ENCODE measurements around the gene LRRC72. TPM values are rescaled to one million over a fixed set of nuclear protein-coding genes. Genes with fewer than 3 reads are reported as not detected.
"Not testable (repeated sequence)": the region's sequence is repeated elsewhere in the genome, so short reads cannot be mapped to it uniquely, and the experiment has no call there.

The LRRC72 gene
- total and polyA plus RNA-seq, 7 experiments from 2014 or later: not detected

DNA sequence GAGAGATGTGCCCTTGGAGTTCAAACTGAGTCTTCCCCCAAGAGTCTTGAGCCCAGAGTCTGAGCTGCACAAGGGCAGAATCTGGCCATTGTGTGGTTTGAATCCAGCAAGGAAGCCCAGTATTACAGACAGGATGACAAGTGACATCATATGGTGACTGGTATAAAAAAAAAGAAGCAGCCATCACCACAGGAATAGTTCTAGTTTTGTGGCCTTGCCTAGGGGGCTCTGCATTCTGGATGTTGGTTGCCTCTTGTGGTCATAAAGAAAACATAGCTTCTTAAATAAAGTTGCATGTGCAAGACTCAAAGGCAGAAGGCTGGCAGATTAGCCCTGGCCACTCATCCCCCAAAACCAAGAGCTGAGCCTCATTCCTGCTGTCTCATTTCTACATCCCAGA lies 16.8 kb upstream of the LRRC72 start:
- DNase-seq: no peak
- Histone ChIP-seq H3K36me3 (ENCODE audit: control insufficient read depth in 2 of 3, insufficient read depth in 3 of 3, low read length in 3 of 3) (no peaks in the 10 kb centered on the region), H3K4me3 (ENCODE audit: low read length) (no peak overlapping the region), H3K4me1 (ENCODE audit: control insufficient read depth in 2 of 2, insufficient read depth in 2 of 2, low read length in 2 of 2) (no peaks in the 10 kb centered on the region), H3K27me3 (ENCODE audit: control insufficient read depth in 2 of 2, insufficient read depth in 2 of 2, low read length in 2 of 2) (no peaks in the 10 kb centered on the region), H3K9me3 (ENCODE audit: control insufficient read depth in 2 of 3, low read length in 3 of 3) (no peaks in the 10 kb centered on the region), H3K27ac (ENCODE audit: low read depth, low read length) (no peak overlapping the region)
- peaks cover 0 to 16% (median 3%) of the 10 kb centered on the region in 5 donors for H3K27me3 Mint-ChIP-seq
- POLR2A ChIA-PET: no interaction called here
- ATAC-seq: no peak
- no peaks in the 10 kb centered on the region for H3K36me3 Mint-ChIP-seq
- H3K4me1 Mint-ChIP-seq: no peaks in the 10 kb centered on the region
- intact Hi-C loops (cut with micrococcal nuclease): no loop called here
- no peak overlapping the region for H3K27ac Mint-ChIP-seq
- H3K4me3 Mint-ChIP-seq: no peak overlapping the region
- CTCF ChIA-PET: interaction anchor here (0.7 kb wide), 1 partner anchor 13 kb away, joined by 4 read pairs; no protein-coding TSS in a partner anchor
- peaks cover 0 to 6% (median 0%) of the 10 kb centered on the region in 11 donors for H3K9me3 Mint-ChIP-seq

DNA sequence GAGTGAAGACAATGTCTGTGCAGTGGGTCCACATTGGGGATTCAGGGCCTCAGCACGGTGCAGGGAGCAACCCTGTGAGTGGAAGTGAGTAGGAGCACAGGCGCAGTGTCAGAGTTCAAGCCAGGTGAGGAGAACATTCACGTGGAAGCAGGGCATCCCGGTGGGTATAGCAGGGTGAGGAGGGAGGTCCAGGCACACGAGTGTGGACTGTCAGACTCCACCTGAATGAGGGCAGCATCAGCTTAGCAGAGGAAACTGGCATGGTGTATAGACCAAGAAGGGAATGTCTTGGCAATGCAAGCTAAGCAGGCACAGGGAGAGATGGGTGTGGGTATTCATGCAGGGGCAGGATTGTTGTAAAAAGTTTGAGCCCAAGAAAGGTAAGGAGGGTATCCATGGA lies 15.3 kb upstream of the LRRC72 start:
- Mint-ChIP-seq H3K4me1 (no peaks in the 10 kb centered on the region), H3K27me3 (peaks cover 0 to 10% (median 0%) of the 10 kb centered on the region in 5 donors), H3K9me3 (peaks cover 0 to 6% (median 0%) of the 10 kb centered on the region in 11 donors), H3K27ac (no peak overlapping the region), H3K36me3 (no peaks in the 10 kb centered on the region), H3K4me3 (no peak overlapping the region)
- DNase-seq: no peak
- no peak overlapping the region for H3K27ac ChIP-seq (ENCODE audit: low read depth, low read length)
- H3K36me3 ChIP-seq (ENCODE audit: control insufficient read depth in 2 of 3, insufficient read depth in 3 of 3, low read length in 3 of 3): no peaks in the 10 kb centered on the region
- H3K9me3 ChIP-seq (ENCODE audit: control insufficient read depth in 2 of 3, low read length in 3 of 3): no peaks in the 10 kb centered on the region
- peak; percentile 16 for ATAC-seq
- H3K4me3 ChIP-seq (ENCODE audit: low read length): no peak overlapping the region
- intact Hi-C loops (cut with micrococcal nuclease): no loop called here
- H3K27me3 ChIP-seq (ENCODE audit: control insufficient read depth in 2 of 2, insufficient read depth in 2 of 2, low read length in 2 of 2): no peaks in the 10 kb centered on the region
- CTCF ChIA-PET: no interaction called here
- POLR2A ChIA-PET: no interaction called here
- no peaks in the 10 kb centered on the region for H3K4me1 ChIP-seq (ENCODE audit: control insufficient read depth in 2 of 2, insufficient read depth in 2 of 2, low read length in 2 of 2)

DNA sequence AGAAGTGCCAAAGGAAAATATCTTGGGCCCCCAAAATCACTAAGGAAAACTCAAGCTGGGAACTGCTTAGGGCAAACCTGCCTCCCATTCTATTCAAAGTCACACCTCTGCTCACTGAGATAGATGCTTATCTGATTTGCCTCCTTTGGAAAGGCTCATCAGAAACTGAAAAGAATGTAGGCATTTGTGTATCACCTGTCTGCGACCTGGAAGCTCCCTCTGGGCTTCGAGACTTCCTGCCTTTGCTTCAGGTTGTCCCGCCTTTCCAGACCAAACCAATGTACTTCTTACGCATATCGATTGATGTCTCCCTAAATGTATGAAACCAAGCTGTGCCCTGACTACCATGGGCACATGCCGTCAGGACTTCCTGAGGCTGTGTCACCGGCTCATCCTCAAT lies 14.5 kb upstream of the LRRC72 start:
- H3K36me3 Mint-ChIP-seq: no peaks in the 10 kb centered on the region
- H3K9me3 Mint-ChIP-seq: peaks cover 0 to 11% (median 0%) of the 10 kb centered on the region in 11 donors
- ATAC-seq (no peak), DNase-seq (no peak)
- peaks cover 0 to 10% (median 2%) of the 10 kb centered on the region in 5 donors for H3K27me3 Mint-ChIP-seq
- peaks cover 0 to 2% (median 0%) of the 10 kb centered on the region in 7 donors for H3K4me1 Mint-ChIP-seq
- Histone ChIP-seq H3K4me1 (ENCODE audit: control insufficient read depth in 2 of 2, insufficient read depth in 2 of 2, low read length in 2 of 2) (no peaks in the 10 kb centered on the region), H3K27ac (ENCODE audit: low read depth, low read length) (no peak overlapping the region), H3K4me3 (ENCODE audit: low read length) (no peak overlapping the region), H3K36me3 (ENCODE audit: control insufficient read depth in 2 of 3, insufficient read depth in 3 of 3, low read length in 3 of 3) (no peaks in the 10 kb centered on the region), H3K27me3 (ENCODE audit: control insufficient read depth in 2 of 2, insufficient read depth in 2 of 2, low read length in 2 of 2) (no peaks in the 10 kb centered on the region), H3K9me3 (ENCODE audit: control insufficient read depth in 2 of 3, low read length in 3 of 3) (no peaks in the 10 kb centered on the region)
- H3K4me3 Mint-ChIP-seq: no peak overlapping the region
- CTCF ChIA-PET: no interaction called here
- intact Hi-C loops (cut with micrococcal nuclease): no loop called here
- POLR2A ChIA-PET: no interaction called here
- H3K27ac Mint-ChIP-seq: no peak overlapping the region

- POLR2A ChIA-PET: interaction anchor here (0.6 kb wide), 1 partner anchor 18 kb away, joined by 4 read pairs; no protein-coding TSS in a partner anchor
- no peak for ATAC-seq
- Histone ChIP-seq H3K36me3 (ENCODE audit: control insufficient read depth in 2 of 3, insufficient read depth in 3 of 3, low read length in 3 of 3) (no peaks in the 10 kb centered on the region), H3K9me3 (ENCODE audit: control insufficient read depth in 2 of 3, low read length in 3 of 3) (no peaks in the 10 kb centered on the region), H3K4me3 (ENCODE audit: low read length) (no peak overlapping the region), H3K27me3 (ENCODE audit: control insufficient read depth in 2 of 2, insufficient read depth in 2 of 2, low read length in 2 of 2) (no peaks in the 10 kb centered on the region), H3K4me1 (ENCODE audit: control insufficient read depth in 2 of 2, insufficient read depth in 2 of 2, low read length in 2 of 2) (no peaks in the 10 kb centered on the region), H3K27ac (ENCODE audit: low read depth, low read length) (no peak overlapping the region)
- Mint-ChIP-seq H3K9me3 (peaks cover 0 to 5% (median 0%) of the 10 kb centered on the region in 11 donors), H3K4me1 (peaks cover 0 to 2% (median 0%) of the 10 kb centered on the region in 7 donors), H3K27me3 (peaks cover 0 to 5% (median 0%) of the 10 kb centered on the region in 5 donors), H3K27ac (no peak overlapping the region), H3K36me3 (no peaks in the 10 kb centered on the region), H3K4me3 (no peak overlapping the region)
- intact Hi-C loops (cut with micrococcal nuclease): no loop called here
- CTCF ChIA-PET: no interaction called here
- no peak for DNase-seq
These were observed 12.4 kb upstream of the LRRC72 start for GRCh38 chr7:16514271-16514670.

GRCh38 chr7:16514729-16515128 lies 11.9 kb upstream of the LRRC72 start:
- no peak for DNase-seq
- H3K9me3 Mint-ChIP-seq: peaks cover 0 to 5% (median 0%) of the 10 kb centered on the region in 11 donors
- Histone ChIP-seq H3K4me3 (ENCODE audit: low read length) (no peak overlapping the region), H3K9me3 (ENCODE audit: control insufficient read depth in 2 of 3, low read length in 3 of 3) (no peaks in the 10 kb centered on the region), H3K27me3 (ENCODE audit: control insufficient read depth in 2 of 2, insufficient read depth in 2 of 2, low read length in 2 of 2) (no peaks in the 10 kb centered on the region), H3K27ac (ENCODE audit: low read depth, low read length) (no peak overlapping the region), H3K4me1 (ENCODE audit: control insufficient read depth in 2 of 2, insufficient read depth in 2 of 2, low read length in 2 of 2) (no peaks in the 10 kb centered on the region), H3K36me3 (ENCODE audit: control insufficient read depth in 2 of 3, insufficient read depth in 3 of 3, low read length in 3 of 3) (no peaks in the 10 kb centered on the region)
- no peak for ATAC-seq
- peaks cover 0 to 5% (median 0%) of the 10 kb centered on the region in 5 donors for H3K27me3 Mint-ChIP-seq
- H3K36me3 Mint-ChIP-seq: no peaks in the 10 kb centered on the region
- no peak overlapping the region for H3K27ac Mint-ChIP-seq
- H3K4me3 Mint-ChIP-seq: no peak overlapping the region
- intact Hi-C loops (cut with micrococcal nuclease): no loop called here
- POLR2A ChIA-PET: interaction anchor here (0.6 kb wide), 1 partner anchor 18 kb away, joined by 4 read pairs; no protein-coding TSS in a partner anchor
- H3K4me1 Mint-ChIP-seq: peaks cover 0 to 2% (median 0%) of the 10 kb centered on the region in 7 donors
- CTCF ChIA-PET: no interaction called here

DNA sequence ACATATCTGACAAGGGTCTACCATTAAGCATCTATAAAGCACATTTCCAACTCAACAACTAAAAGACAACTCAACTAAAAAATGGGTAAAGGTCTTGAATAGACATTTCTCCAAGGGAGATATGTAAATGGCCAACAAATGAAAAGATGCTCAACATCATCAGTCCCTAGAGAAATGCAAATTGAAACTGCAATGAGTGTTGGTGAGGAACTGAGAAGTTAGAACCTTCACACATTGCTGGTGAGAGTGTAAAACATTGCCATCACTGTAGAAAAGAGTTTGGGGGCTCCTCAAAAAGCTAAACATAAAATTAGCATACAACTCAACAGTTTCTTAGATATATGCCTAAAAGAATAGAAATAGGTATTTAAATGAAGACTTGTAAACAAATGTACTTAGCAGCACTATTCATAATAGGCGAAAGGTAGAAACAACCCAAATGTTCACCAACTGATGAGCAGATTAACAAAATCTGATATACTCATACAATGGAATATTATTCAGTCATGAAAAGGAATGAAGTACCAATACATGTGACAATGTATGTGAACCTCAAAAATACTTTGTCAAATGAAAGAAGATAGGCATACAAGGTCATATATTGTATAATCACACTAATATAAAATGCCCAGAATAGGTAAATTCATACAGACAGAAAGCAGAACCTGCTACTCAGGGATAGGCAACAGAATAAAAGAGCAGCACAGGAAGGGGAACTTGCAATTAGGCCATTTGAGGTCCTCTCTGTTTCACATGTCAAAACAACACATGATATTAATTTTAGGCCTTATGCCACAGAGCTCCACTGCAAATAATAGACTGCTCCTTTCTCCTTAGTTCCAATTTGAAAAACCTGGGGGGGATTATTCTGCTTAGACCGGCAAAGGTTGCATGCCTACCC lies 10.6 kb upstream of the LRRC72 start:
- peaks cover 0 to 2% (median 0%) of the 10 kb centered on the region in 7 donors for H3K4me1 Mint-ChIP-seq
- H3K9me3 Mint-ChIP-seq: peaks cover 0 to 5% (median 1%) of the 10 kb centered on the region in 11 donors
- no peaks in the 10 kb centered on the region for H3K36me3 ChIP-seq (ENCODE audit: control insufficient read depth in 2 of 3, insufficient read depth in 3 of 3, low read length in 3 of 3)
- H3K27me3 ChIP-seq (ENCODE audit: control insufficient read depth in 2 of 2, insufficient read depth in 2 of 2, low read length in 2 of 2): no peaks in the 10 kb centered on the region
- POLR2A ChIA-PET: no interaction called here
- intact Hi-C loops (cut with micrococcal nuclease): no loop called here
- H3K4me3 ChIP-seq (ENCODE audit: low read length): no peak overlapping the region
- peaks cover 0 to 11% (median 2%) of the 10 kb centered on the region in 5 donors for H3K27me3 Mint-ChIP-seq
- no peak overlapping the region for H3K27ac ChIP-seq (ENCODE audit: low read depth, low read length)
- CTCF ChIA-PET: no interaction called here
- no peaks in the 10 kb centered on the region for H3K4me1 ChIP-seq (ENCODE audit: control insufficient read depth in 2 of 2, insufficient read depth in 2 of 2, low read length in 2 of 2)
- no peaks in the 10 kb centered on the region for H3K36me3 Mint-ChIP-seq
- H3K4me3 Mint-ChIP-seq: no peak overlapping the region
- H3K27ac Mint-ChIP-seq: no peak overlapping the region
- DNase-seq (no peak), ATAC-seq (no peak)
- no peaks in the 10 kb centered on the region for H3K9me3 ChIP-seq (ENCODE audit: control insufficient read depth in 2 of 3, low read length in 3 of 3)

GRCh38 chr7:16519985-16520384 lies 6.6 kb upstream of the LRRC72 start:
- intact Hi-C loops (cut with micrococcal nuclease); H3K36me3 ChIP-seq (ENCODE audit: control insufficient read depth in 2 of 3, insufficient read depth in 3 of 3, low read length in 3 of 3); H3K4me1 Mint-ChIP-seq; H3K36me3 Mint-ChIP-seq; H3K4me3 ChIP-seq (ENCODE audit: low read length); H3K9me3 Mint-ChIP-seq; H3K9me3 ChIP-seq (ENCODE audit: control insufficient read depth in 2 of 3, low read length in 3 of 3); ATAC-seq; POLR2A ChIA-PET; H3K4me3 Mint-ChIP-seq; H3K27ac ChIP-seq (ENCODE audit: low read depth, low read length); H3K27me3 ChIP-seq (ENCODE audit: control insufficient read depth in 2 of 2, insufficient read depth in 2 of 2, low read length in 2 of 2); H3K27ac Mint-ChIP-seq; H3K4me1 ChIP-seq (ENCODE audit: control insufficient read depth in 2 of 2, insufficient read depth in 2 of 2, low read length in 2 of 2); DNase-seq; CTCF ChIA-PET: not testable (repeated sequence)
- peaks cover 0 to 15% (median 6%) of the 10 kb centered on the region in 5 donors for H3K27me3 Mint-ChIP-seq
